Measurements from ENCODE around the gene ARL5B. TPM values are rescaled to one million over a fixed set of nuclear protein-coding genes. Genes with fewer than 3 reads are reported as not detected.

The ARL5B gene
- total RNA-seq, 2 donors from 2014 or later: 10.2 to 18.6 TPM

- peaks cover 14 to 32% of the 10 kb centered on the region in 2 donors for H3K4me1 ChIP-seq (ENCODE audit: control insufficient read depth in 1 of 2, low read depth in 2 of 2)
- H3K27ac ChIP-seq: no peak overlapping the region
- no peak for TF ChIP-seq CTCF (IDR thresholded peaks at IDR 0.05)
- no peak overlapping the region for H3K4me3 ChIP-seq
- DNase-seq (ENCODE audit: low spot score) (no peak), ATAC-seq (ENCODE audit: insufficient number of reproducible peaks, low FRiP score, low read depth) (no peak)
- no peaks in the 10 kb centered on the region for H3K36me3 ChIP-seq
- no peaks in the 10 kb centered on the region for H3K9me3 ChIP-seq
- H3K27me3 ChIP-seq (replicated peaks; ENCODE audit: insufficient read depth): no peaks in the 10 kb centered on the region
These were observed 6.1 kb upstream of the ARL5B start for GRCh38 chr10:18653112-18653511.

GRCh38 chr10:18656724-18657123, 2.5 kb upstream of the ARL5B start:
- Histone ChIP-seq H3K4me1 (ENCODE audit: control insufficient read depth in 1 of 2, low read depth in 2 of 2) (peaks cover 12 to 31% of the 10 kb centered on the region in 2 donors), H3K36me3 (no peaks in the 10 kb centered on the region), H3K27ac (no peak overlapping the region), H3K4me3 (no peak overlapping the region), H3K9me3 (no peaks in the 10 kb centered on the region), H3K27me3 (replicated peaks; ENCODE audit: insufficient read depth) (no peaks in the 10 kb centered on the region)
- ATAC-seq (ENCODE audit: insufficient number of reproducible peaks, low FRiP score, low read depth) (no peak), DNase-seq (ENCODE audit: low spot score) (no peak)
- TF ChIP-seq CTCF (IDR thresholded peaks at IDR 0.05): no peak

- no peaks in the 10 kb centered on the region for H3K36me3 ChIP-seq
- peaks cover 18 to 41% of the 10 kb centered on the region in 2 donors for H3K4me1 ChIP-seq (ENCODE audit: control insufficient read depth in 1 of 2, low read depth in 2 of 2)
- no peaks in the 10 kb centered on the region for H3K27me3 ChIP-seq (replicated peaks; ENCODE audit: insufficient read depth)
- H3K9me3 ChIP-seq: no peaks in the 10 kb centered on the region
- peak overlapping the region; percentile 98 for H3K27ac ChIP-seq
- no peak for TF ChIP-seq CTCF (IDR thresholded peaks at IDR 0.05)
- H3K4me3 ChIP-seq: peak overlapping the region; percentile 96
- ATAC-seq (ENCODE audit: insufficient number of reproducible peaks, low FRiP score, low read depth) (no peak), DNase-seq (ENCODE audit: low spot score) (no peak)
These were observed 733 bp upstream of the ARL5B start for GRCh38 chr10:18658271-18659124.

GRCh38 chr10:18659819-18660535, 746 bp downstream of the ARL5B start:
- Histone ChIP-seq H3K36me3 (no peaks in the 10 kb centered on the region), H3K4me1 (ENCODE audit: control insufficient read depth in 1 of 2, low read depth in 2 of 2) (peaks cover 18 to 44% of the 10 kb centered on the region in 2 donors), H3K9me3 (no peaks in the 10 kb centered on the region), H3K27me3 (replicated peaks; ENCODE audit: insufficient read depth) (no peaks in the 10 kb centered on the region), H3K27ac (peak overlapping the region; percentile 98), H3K4me3 (peak overlapping the region; percentile 96)
- DNase-seq (ENCODE audit: low spot score) (no peak), ATAC-seq (ENCODE audit: insufficient number of reproducible peaks, low FRiP score, low read depth) (no peak)
- TF ChIP-seq CTCF (IDR thresholded peaks at IDR 0.05): no peak

GRCh38 chr10:18660816-18661431, 1.7 kb downstream of the ARL5B start:
- Histone ChIP-seq H3K9me3 (no peaks in the 10 kb centered on the region), H3K4me1 (ENCODE audit: control insufficient read depth in 1 of 2, low read depth in 2 of 2) (peaks cover 18 to 54% of the 10 kb centered on the region in 2 donors), H3K4me3 (peak overlapping the region; percentile 96), H3K36me3 (no peaks in the 10 kb centered on the region), H3K27me3 (replicated peaks; ENCODE audit: insufficient read depth) (no peaks in the 10 kb centered on the region), H3K27ac (no peak overlapping the region)
- ATAC-seq (ENCODE audit: insufficient number of reproducible peaks, low FRiP score, low read depth) (no peak), DNase-seq (ENCODE audit: low spot score) (no peak)
- no peak for TF ChIP-seq CTCF (IDR thresholded peaks at IDR 0.05)
